Measurements from ENCODE around the gene GMFB. TPM values are rescaled to one million over a fixed set of nuclear protein-coding genes. Genes with fewer than 3 reads are reported as not detected.

GMFB gene
- total RNA-seq, 1 experiment from 2014 or later = 52.3 TPM

- in situ Hi-C loops (cut with HindIII; ENCODE audit: low pct_unique_long_range_greater_than_20kb, low sequenced_read_pairs) = no loop called here
- peak; percentile 15 for DNase-seq (ENCODE audit: low read depth)
Observed at GRCh38 chr14:54498095-54498531, 9.3 kb upstream of the GMFB start.

- no peak for DNase-seq (ENCODE audit: low read depth)
- in situ Hi-C loops (cut with HindIII; ENCODE audit: low pct_unique_long_range_greater_than_20kb, low sequenced_read_pairs) = no loop called here
Observed at GRCh38 chr14:54497224-54497623, 8.4 kb upstream of the GMFB start.

GRCh38 chr14:54493293-54493692 is 4.5 kb upstream of the GMFB start:
- in situ Hi-C loops (cut with HindIII; ENCODE audit: low pct_unique_long_range_greater_than_20kb, low sequenced_read_pairs) = no loop called here
- DNase-seq (ENCODE audit: low read depth) = no peak

GRCh38 chr14:54490445-54491175 is 1.8 kb upstream of the GMFB start:
- no peak for DNase-seq (ENCODE audit: low read depth)
- in situ Hi-C loops (cut with HindIII; ENCODE audit: low pct_unique_long_range_greater_than_20kb, low sequenced_read_pairs) = no loop called here

DNA sequence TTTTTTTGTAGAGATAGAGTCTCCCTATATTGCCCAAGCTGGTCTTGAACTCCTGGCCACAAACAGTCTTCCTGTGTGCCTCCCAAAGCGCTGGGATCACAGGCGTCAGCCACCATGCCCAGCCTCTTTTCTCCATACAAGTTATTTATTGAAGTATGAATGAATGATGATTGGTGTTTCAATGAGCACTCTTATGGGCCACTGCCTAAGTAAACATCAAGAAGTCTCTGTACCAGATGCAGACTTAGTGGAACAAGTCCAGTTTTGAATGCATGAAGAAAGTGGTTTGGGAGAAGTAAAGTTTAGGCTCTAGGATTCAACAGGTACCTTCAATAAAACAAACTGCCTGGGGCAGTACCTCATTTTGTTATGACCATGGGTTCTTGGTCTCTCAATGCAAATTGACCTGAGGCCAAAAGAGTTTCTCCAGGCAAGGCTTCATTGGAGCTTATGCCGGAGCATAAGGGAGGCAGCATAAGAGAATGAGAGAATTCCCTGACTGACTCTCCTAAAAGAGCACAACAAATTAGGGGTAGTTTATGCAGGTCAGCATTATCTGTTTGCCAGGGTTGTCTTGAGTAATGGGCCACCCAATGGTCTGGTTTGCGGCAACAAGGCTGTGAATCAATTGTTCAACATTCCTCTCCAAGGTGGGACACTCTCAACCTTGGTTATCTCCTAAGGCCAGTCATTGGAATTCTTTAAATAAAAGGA is 1.1 kb upstream of the GMFB start:
- DNase-seq (ENCODE audit: low read depth) = no peak
- in situ Hi-C loops (cut with HindIII; ENCODE audit: low pct_unique_long_range_greater_than_20kb, low sequenced_read_pairs) = no loop called here

GRCh38 chr14:54489318-54489683 is 521 bp upstream of the GMFB start:
- in situ Hi-C loops (cut with HindIII; ENCODE audit: low pct_unique_long_range_greater_than_20kb, low sequenced_read_pairs) = no loop called here
- DNase-seq (ENCODE audit: low read depth) = no peak

GRCh38 chr14:54488318-54488645 is 498 bp downstream of the GMFB start:
- DNase-seq (ENCODE audit: low read depth) = no peak
- in situ Hi-C loops (cut with HindIII; ENCODE audit: low pct_unique_long_range_greater_than_20kb, low sequenced_read_pairs) = no loop called here

- peak; percentile 64 for DNase-seq (ENCODE audit: low read depth)
- in situ Hi-C loops (cut with HindIII; ENCODE audit: low pct_unique_long_range_greater_than_20kb, low sequenced_read_pairs) = no loop called here
Observed at GRCh38 chr14:54487771-54488170, 1.0 kb downstream of the GMFB start.

- in situ Hi-C loops (cut with HindIII; ENCODE audit: low pct_unique_long_range_greater_than_20kb, low sequenced_read_pairs) = no loop called here
- DNase-seq (ENCODE audit: low read depth) = no peak
Observed at GRCh38 chr14:54486685-54487084, 2.1 kb downstream of the GMFB start.

- no peak for DNase-seq (ENCODE audit: low read depth)
- in situ Hi-C loops (cut with HindIII; ENCODE audit: low pct_unique_long_range_greater_than_20kb, low sequenced_read_pairs) = no loop called here
Observed at GRCh38 chr14:54483846-54484245, 4.9 kb downstream of the GMFB start.

GRCh38 chr14:54483073-54483745 is 5.6 kb downstream of the GMFB start:
- in situ Hi-C loops (cut with HindIII; ENCODE audit: low pct_unique_long_range_greater_than_20kb, low sequenced_read_pairs) = no loop called here

DNA sequence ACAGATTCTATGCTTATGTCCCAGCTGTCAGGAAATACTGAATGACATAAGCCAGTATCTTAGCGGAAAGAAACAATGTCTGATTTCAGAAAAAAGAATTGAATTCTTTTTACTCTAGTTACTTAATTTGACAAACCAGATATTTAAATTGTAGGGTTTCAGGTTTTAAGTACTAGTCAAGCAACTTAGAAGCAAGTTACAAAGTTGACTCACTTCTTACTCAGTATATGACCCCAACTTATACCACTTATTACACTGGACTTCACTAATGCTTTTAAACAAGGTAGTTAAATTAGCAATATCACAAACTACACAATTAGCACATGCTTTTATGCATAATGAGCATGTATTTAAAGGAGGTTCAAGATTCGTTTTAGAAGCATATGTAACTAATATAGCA is 7.1 kb downstream of the GMFB start:
- no peak for DNase-seq (ENCODE audit: low read depth)
- in situ Hi-C loops (cut with HindIII; ENCODE audit: low pct_unique_long_range_greater_than_20kb, low sequenced_read_pairs) = no loop called here

More at GRCh38 chr14:54483073-54483745, 5.6 kb downstream of the GMFB start:
- DNase-seq (ENCODE audit: low read depth) = no peak

DNA sequence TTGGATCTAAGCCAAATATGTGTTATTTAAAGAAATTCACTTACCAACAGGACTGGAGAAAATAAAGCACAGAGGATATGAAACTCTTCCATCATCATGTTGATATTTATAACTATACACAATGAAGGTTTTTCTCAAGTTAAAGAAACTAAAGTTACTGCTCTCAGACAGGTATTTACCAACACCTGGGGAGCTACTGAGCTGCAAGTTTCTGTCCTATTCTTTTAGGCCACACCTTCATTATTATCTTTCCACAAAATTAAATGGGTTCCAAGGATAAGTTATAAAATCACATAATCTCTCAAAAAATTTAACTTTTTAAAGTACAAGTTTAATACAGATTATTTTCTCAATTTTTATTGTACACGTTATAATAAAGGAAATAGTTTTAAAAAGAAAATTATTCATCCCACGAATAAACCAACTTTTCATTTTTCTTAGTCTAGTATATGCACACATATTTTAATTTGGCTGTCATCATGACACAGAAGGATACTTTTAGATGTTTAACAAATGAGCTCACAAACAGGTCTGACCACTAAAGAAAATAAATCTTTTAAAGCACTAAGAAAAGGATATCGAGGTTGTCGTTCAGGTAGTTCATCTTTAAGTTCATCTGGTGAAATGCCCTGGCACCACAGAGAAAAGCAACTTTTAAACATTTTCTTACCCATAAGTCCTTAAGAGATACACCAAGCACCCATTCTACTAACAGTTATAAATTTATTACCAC is 7.8 kb downstream of the GMFB start:
- in situ Hi-C loops (cut with HindIII; ENCODE audit: low pct_unique_long_range_greater_than_20kb, low sequenced_read_pairs) = no loop called here
- DNase-seq (ENCODE audit: low read depth) = no peak

- in situ Hi-C loops (cut with HindIII; ENCODE audit: low pct_unique_long_range_greater_than_20kb, low sequenced_read_pairs) = no loop called here
- DNase-seq (ENCODE audit: low read depth) = no peak
Observed at GRCh38 chr14:54478636-54479215, 10.1 kb downstream of the GMFB start.

GRCh38 chr14:54475911-54476310 is 12.9 kb downstream of the GMFB start:
- in situ Hi-C loops (cut with HindIII; ENCODE audit: low pct_unique_long_range_greater_than_20kb, low sequenced_read_pairs) = no loop called here
- DNase-seq (ENCODE audit: low read depth) = no peak

DNA sequence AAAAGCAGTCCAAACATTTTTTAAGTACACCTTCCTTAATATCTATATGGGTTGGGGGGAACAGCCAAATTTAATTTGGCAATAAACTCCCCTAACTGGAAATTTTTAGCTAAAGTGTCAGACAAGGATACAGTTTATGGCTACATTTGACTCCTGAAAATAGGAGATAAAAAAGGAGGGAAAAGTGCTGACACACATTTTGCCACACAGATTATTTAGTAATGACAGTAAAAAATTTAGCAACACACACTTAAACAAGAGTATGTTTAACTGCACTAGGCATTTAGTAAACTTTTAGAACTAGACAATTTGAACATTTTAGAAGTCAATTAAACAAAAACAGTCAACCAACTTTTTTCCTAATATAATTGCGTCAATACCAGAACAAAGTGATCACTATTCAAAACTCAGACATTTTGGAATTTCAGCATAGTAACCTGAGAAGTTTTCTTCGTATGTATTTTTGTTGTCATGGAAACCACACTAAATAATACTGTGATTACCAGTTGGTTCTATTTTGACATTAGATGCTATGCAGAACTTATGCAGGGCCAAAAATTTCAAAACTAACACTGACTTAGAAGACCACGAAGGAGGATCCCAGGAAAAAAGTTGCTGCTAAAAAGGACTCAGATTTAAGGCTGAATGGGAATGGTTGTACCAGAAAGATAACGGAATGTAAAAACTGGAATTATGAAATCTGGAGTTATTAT is 13.4 kb downstream of the GMFB start:
- in situ Hi-C loops (cut with HindIII; ENCODE audit: low pct_unique_long_range_greater_than_20kb, low sequenced_read_pairs) = no loop called here
- DNase-seq (ENCODE audit: low read depth) = no peak

DNA sequence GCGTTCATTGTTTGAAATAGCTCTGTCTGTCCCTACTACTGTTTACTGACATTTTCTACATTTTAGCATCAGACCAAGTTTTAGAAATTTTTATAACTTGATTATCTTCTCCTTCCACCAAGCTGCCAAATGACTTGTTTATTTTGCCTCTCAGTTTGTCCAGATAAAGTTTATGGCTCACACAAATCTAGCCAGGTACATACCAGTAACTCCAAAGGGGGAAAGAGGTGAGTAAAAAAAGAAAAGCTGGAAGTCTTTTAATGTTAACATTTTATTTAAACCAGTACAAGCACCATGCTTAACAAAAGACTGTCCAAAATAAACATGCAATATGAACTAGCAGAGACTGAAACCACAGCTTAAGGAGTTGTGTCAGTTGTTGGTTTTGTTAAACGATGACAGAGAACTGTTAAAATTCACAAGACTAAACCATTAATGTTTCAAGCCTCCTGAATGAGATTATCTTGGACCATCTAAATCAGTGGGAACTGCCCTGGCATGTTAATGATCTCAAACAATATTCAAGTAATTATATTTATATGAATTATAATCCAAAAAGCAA is 14.5 kb downstream of the GMFB start:
- in situ Hi-C loops (cut with HindIII; ENCODE audit: low pct_unique_long_range_greater_than_20kb, low sequenced_read_pairs) = no loop called here
- no peak for DNase-seq (ENCODE audit: low read depth)

GRCh38 chr14:54472315-54472714 is 16.5 kb downstream of the GMFB start:
- in situ Hi-C loops (cut with HindIII; ENCODE audit: low pct_unique_long_range_greater_than_20kb, low sequenced_read_pairs) = no loop called here
- no peak for DNase-seq (ENCODE audit: low read depth)

All from Caki2 (cell line).